HepG2 (cell line): ENCODE results near the gene BMP2K. TPM values are rescaled to one million over a fixed set of nuclear protein-coding genes. Genes with fewer than 3 reads are reported as not detected.

ENCODE experiments used
- CBX1 ChIP-seq: IDR thresholded peaks from one replicate; pipeline ENCODE4 v1.6.1; 2016; ENCODE audit warnings: antibody characterized with exemption, low read depth
- CREB1 ChIP-seq, 2 experiments: fragments of 450-650 bp in 1 of 2; IDR thresholded peaks; 2 replicates each; pipeline ENCODE4 v1.6.1; 2016 to 2017; ENCODE audit warnings: control low read depth in 1 of 2, mild to moderate bottlenecking in 1 of 2, missing compliant biosample characterization in 1 of 2, missing genetic modification characterization in 1 of 2
- IKZF1 ChIP-seq: fragments of 450-650 bp; IDR thresholded peaks from 2 replicates; pipeline ENCODE4 v1.7.1; 2016
- KLF11 ChIP-seq: IDR thresholded peaks from 2 replicates; pipeline ENCODE4 v1.6.1; 2016; ENCODE audit warnings: missing compliant biosample characterization
- MZF1 ChIP-seq: sonication (generic); formaldehyde crosslinking; IDR thresholded peaks from 2 replicates; pipeline ENCODE4 v1.8.1; 2023; ENCODE audit warnings: mild to moderate bottlenecking, missing genetic modification reagents, borderline replicate concordance
- REXO4 ChIP-seq: sonication (generic); formaldehyde crosslinking; IDR thresholded peaks from 2 replicates; pipeline ENCODE4 v1.8.0; 2022; ENCODE audit warnings: missing genetic modification reagents, mild to moderate bottlenecking, borderline replicate concordance
- SNAPC2 ChIP-seq: sonication (generic); formaldehyde crosslinking; IDR thresholded peaks from 2 replicates; pipeline ENCODE4 v1.8.1; 2022; ENCODE audit warnings: mild to moderate bottlenecking, missing genetic modification reagents
- ZBTB7B ChIP-seq: sonication (generic); formaldehyde crosslinking; IDR thresholded peaks from 2 replicates; pipeline ENCODE4 v1.4.0; 2020; ENCODE audit warnings: missing genetic modification reagents
- ZFY ChIP-seq: sonication (generic); formaldehyde crosslinking; IDR thresholded peaks from 2 replicates; pipeline ENCODE4 v1.4.0; 2020; ENCODE audit warnings: missing genetic modification reagents
- ZIK1 ChIP-seq: sonication (generic); formaldehyde crosslinking; IDR thresholded peaks from 2 replicates; pipeline ENCODE4 v1.5.0; 2020; ENCODE audit warnings: mild to moderate bottlenecking, low read depth, missing genetic modification reagents, borderline replicate concordance
- ZNF12 ChIP-seq: sonication (generic); formaldehyde crosslinking; IDR thresholded peaks from 2 replicates; pipeline ENCODE4 v1.5.0; 2020; ENCODE audit warnings: missing genetic modification reagents
- ZNF256 ChIP-seq: sonication (generic); formaldehyde crosslinking; conservative IDR thresholded peaks from 2 replicates; pipeline ENCODE4 v1.4.0; 2020; ENCODE audit warnings: missing genetic modification reagents
- ZNF326 ChIP-seq: sonication (generic); formaldehyde crosslinking; IDR thresholded peaks from 2 replicates; pipeline ENCODE4 v1.4.0; 2020; ENCODE audit warnings: missing genetic modification reagents, borderline replicate concordance
- ZNF331 ChIP-seq: sonication (generic); formaldehyde crosslinking; IDR thresholded peaks from 2 replicates; pipeline ENCODE4 v1.4.0; 2020; ENCODE audit warnings: missing genetic modification reagents
- ZNF703 ChIP-seq: sonication (generic); formaldehyde crosslinking; IDR thresholded peaks from 2 replicates; pipeline ENCODE4 v1.5.1; 2020; ENCODE audit warnings: missing genetic modification reagents, mild to moderate bottlenecking, moderate library complexity, borderline replicate concordance
- ZNF83 ChIP-seq: sonication (generic); formaldehyde crosslinking; IDR thresholded peaks from 2 replicates; pipeline ENCODE4 v1.4.0; 2020; ENCODE audit warnings: missing genetic modification reagents, mild to moderate bottlenecking, borderline replicate concordance
- polyA plus RNA-seq, 8 experiments: library from polyadenylated mRNA; depleted of rRNA in 3 of 8; stranded (reverse) in 7 of 8; unstranded in 1 of 8; fragments of >200 nt; fragmentation: Illumina TruSeq in 4 of 8; extraction: Trizol in 4 of 8; gene quantifications; 2 replicates each; pipeline versions ENCODE4 v1.2.1 to v1.2.3, GENCODE V29; 2011 to 2016; ENCODE audit warnings: low read depth in 4 of 8, missing spikeins in 1 of 8, mixed read lengths in 1 of 8; ENCODE audit not compliant: insufficient read depth in 1 of 8
- total RNA-seq, 5 experiments: library from RNA; depleted of rRNA; stranded (reverse); fragments of >200 nt; fragmentation: Illumina TruSeq; extraction: Trizol; gene quantifications; 2 replicates each; pipeline ENCODE4 v1.2.3, GENCODE V29; 2016; ENCODE audit warnings: low read depth in 1 of 5
- TF ChIP-seq, protein P1 (sequence below): IDR thresholded peaks from 2 replicates; pipeline ENCODE4 v1.6.1; 2016; ENCODE audit warnings: missing compliant biosample characterization, missing genetic modification reagents, borderline replicate concordance
- TF ChIP-seq, protein P2 (sequence below): sonication (generic); formaldehyde crosslinking; conservative IDR thresholded peaks from 2 replicates; pipeline ENCODE4 v1.4.0; 2020; ENCODE audit warnings: missing genetic modification reagents
- TF ChIP-seq, protein P3 (sequence below): sonication (generic); formaldehyde crosslinking; IDR thresholded peaks from 2 replicates; pipeline ENCODE4 v1.4.0; 2020; ENCODE audit warnings: missing genetic modification reagents
- TF ChIP-seq, protein P4 (sequence below): sonication (generic); formaldehyde crosslinking; IDR thresholded peaks from 2 replicates; pipeline ENCODE4 v1.8.0; 2023; ENCODE audit warnings: mild to moderate bottlenecking, missing genetic modification reagents
- TF ChIP-seq, protein P5 (sequence below): sonication (generic); formaldehyde crosslinking; IDR thresholded peaks from 2 replicates; pipeline ENCODE4 v1.8.0; 2022; ENCODE audit warnings: mild to moderate bottlenecking, missing genetic modification reagents, moderate library complexity
- TF ChIP-seq, protein P6 (sequence below): sonication (generic); formaldehyde crosslinking; IDR thresholded peaks from 2 replicates; pipeline ENCODE4 v1.5.1; 2020; ENCODE audit warnings: mild to moderate bottlenecking, missing genetic modification reagents, borderline replicate concordance

Gene BMP2K
- total and polyA plus RNA-seq, 2 of the 13 experiments (the other 11 are each of a cell fraction or from before 2014, with no cell fraction given): 8.6 to 15.2 TPM

DNA sequence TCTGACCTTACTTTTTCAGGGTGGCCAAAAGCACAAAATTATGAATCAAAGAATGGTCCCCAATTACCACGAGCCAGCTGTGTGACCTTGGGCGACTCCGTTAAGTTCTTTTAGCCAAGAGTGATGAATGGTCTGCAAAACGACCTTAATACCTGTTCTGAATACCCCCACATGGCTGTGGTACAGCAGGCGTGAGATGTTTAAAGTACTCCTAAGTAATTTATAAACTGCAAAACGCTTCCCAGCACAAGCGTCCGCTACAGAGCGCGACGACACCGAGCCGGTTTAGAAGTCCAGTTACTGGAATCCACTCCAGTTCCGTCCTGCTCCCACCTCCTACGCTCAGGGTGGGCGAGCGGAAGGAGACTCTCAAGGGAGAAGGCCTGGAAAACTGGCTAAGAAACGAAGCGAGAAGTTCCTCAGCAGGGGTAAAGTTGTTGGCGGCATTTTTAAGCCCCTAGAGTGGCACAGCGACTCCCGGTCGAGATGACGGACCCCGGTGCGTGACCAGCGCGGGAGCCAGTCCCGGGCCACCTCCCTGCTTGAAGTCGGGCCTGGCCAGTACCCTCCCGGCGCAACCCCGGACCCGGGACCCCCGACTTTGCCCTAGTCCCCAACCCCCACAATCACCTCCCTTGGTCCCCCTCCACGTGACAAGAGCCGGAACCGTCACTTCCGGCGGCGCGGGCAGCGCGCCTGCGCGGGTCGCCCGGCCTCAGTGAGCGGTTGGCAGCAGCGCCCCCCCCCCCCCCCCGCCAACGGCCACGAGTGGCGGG is 659 bp upstream of the BMP2K start (continued):
- TF ChIP-seq, protein P1, sequence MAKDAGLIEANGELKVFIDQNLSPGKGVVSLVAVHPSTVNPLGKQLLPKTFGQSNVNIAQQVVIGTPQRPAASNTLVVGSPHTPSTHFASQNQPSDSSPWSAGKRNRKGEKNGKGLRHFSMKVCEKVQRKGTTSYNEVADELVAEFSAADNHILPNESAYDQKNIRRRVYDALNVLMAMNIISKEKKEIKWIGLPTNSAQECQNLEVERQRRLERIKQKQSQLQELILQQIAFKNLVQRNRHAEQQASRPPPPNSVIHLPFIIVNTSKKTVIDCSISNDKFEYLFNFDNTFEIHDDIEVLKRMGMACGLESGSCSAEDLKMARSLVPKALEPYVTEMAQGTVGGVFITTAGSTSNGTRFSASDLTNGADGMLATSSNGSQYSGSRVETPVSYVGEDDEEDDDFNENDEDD: peak; percentile 38; the same call in 1 of the 2 replicates
- TF ChIP-seq, protein P2, sequence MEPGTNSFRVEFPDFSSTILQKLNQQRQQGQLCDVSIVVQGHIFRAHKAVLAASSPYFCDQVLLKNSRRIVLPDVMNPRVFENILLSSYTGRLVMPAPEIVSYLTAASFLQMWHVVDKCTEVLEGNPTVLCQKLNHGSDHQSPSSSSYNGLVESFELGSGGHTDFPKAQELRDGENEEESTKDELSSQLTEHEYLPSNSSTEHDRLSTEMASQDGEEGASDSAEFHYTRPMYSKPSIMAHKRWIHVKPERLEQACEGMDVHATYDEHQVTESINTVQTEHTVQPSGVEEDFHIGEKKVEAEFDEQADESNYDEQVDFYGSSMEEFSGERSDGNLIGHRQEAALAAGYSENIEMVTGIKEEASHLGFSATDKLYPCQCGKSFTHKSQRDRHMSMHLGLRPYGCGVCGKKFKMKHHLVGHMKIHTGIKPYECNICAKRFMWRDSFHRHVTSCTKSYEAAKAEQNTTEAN (CRISPR knock-in tag): 0 out of 2 replicates have a peak, but pooled peaks have one; percentile 6
- TF ChIP-seq IKZF1 (no peak), ZBTB7B (CRISPR knock-in tag) (peak; percentile 97), KLF11 (CRISPR knock-in tag) (0 out of 2 replicates have a peak, but pooled peaks have one; percentile 31), MZF1 (0 out of 2 replicates have a peak, but pooled peaks have one; percentile 34), ZNF326 (CRISPR knock-in tag) (no peak), ZFY (CRISPR knock-in tag) (peak; percentile 80), ZNF703 (CRISPR knock-in tag) (0 out of 2 replicates have a peak, but pooled peaks have one; percentile 28), REXO4 (CRISPR knock-in tag) (no peak), CBX1 (peak; percentile 34), CREB1 (IDR thresholded peaks at IDR 0.05) (peak; percentile 58; the same call in 1 of the 2 replicates), CREB1 (CRISPR knock-in tag; IDR thresholded peaks at IDR 0.05) (peak; percentile 72), ZNF331 (CRISPR knock-in tag) (peak; percentile 28; the same call in 1 of the 2 replicates), ZIK1 (CRISPR knock-in tag) (no peak), ZNF256 (CRISPR knock-in tag) (no peak), SNAPC2 (no peak), ZNF12 (no peak), ZNF83 (no peak)
- TF ChIP-seq, protein P3, sequence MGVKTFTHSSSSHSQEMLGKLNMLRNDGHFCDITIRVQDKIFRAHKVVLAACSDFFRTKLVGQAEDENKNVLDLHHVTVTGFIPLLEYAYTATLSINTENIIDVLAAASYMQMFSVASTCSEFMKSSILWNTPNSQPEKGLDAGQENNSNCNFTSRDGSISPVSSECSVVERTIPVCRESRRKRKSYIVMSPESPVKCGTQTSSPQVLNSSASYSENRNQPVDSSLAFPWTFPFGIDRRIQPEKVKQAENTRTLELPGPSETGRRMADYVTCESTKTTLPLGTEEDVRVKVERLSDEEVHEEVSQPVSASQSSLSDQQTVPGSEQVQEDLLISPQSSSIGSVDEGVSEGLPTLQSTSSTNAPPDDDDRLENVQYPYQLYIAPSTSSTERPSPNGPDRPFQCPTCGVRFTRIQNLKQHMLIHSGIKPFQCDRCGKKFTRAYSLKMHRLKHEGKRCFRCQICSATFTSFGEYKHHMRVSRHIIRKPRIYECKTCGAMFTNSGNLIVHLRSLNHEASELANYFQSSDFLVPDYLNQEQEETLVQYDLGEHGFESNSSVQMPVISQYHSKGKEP (CRISPR knock-in tag): no peak
- TF ChIP-seq, protein P4, sequence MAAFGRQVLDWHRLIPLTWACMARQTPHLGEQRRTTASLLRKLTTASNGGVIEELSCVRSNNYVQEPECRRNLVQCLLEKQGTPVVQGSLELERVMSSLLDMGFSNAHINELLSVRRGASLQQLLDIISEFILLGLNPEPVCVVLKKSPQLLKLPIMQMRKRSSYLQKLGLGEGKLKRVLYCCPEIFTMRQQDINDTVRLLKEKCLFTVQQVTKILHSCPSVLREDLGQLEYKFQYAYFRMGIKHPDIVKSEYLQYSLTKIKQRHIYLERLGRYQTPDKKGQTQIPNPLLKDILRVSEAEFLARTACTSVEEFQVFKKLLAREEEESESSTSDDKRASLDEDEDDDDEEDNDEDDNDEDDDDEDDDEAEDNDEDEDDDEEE: no peak; the same call in 1 of the 2 replicates
- TF ChIP-seq, protein P5, sequence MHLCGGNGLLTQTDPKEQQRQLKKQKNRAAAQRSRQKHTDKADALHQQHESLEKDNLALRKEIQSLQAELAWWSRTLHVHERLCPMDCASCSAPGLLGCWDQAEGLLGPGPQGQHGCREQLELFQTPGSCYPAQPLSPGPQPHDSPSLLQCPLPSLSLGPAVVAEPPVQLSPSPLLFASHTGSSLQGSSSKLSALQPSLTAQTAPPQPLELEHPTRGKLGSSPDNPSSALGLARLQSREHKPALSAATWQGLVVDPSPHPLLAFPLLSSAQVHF (CRISPR knock-in tag): peak; percentile 55; the same call in 1 of the 2 replicates
- TF ChIP-seq, protein P6, sequence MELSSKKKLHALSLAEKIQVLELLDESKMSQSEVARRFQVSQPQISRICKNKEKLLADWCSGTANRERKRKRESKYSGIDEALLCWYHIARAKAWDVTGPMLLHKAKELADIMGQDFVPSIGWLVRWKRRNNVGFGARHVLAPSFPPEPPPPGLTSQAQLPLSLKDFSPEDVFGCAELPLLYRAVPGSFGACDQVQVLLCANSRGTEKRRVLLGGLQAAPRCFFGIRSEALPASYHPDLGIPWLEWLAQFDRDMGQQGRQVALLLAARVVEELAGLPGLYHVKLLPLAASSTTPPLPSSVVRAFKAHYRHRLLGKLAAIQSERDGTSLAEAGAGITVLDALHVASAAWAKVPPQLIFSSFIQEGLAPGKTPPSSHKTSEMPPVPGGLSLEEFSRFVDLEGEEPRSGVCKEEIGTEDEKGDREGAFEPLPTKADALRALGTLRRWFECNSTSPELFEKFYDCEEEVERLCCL (CRISPR knock-in tag): no peak
